HG03432 (cell line): ENCODE data around the gene HNF4A.

Source experiments
- ATAC-seq: cut with Tn5 transposase; IDR thresholded peaks from one replicate; pipeline ENCODE4 v1.9.1; 2021; ENCODE audit warnings: mild to moderate bottlenecking, moderate library complexity; ENCODE audit not compliant: unreplicated experiment

Gene HNF4A

DNA sequence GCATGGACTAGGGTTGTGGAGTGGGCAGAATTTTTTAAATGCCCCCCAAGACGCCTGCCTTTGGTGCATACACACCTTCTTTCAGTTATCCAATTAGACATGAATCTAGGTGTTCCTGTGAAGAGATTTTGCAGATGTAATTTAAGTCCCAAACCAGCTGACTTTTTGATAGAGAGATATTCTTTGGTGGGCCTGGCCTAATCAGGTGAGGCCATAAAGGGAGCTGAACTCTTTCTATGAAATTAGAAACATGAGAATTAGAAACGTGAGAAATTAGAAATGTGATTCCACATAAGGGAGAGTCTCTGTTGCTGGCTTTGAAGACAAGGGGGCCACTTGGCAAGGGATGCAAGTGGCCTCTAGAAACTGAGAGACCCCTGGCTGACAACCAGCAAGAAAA is 83.8 kb downstream of the HNF4A start:
- ATAC-seq = no peak

DNA sequence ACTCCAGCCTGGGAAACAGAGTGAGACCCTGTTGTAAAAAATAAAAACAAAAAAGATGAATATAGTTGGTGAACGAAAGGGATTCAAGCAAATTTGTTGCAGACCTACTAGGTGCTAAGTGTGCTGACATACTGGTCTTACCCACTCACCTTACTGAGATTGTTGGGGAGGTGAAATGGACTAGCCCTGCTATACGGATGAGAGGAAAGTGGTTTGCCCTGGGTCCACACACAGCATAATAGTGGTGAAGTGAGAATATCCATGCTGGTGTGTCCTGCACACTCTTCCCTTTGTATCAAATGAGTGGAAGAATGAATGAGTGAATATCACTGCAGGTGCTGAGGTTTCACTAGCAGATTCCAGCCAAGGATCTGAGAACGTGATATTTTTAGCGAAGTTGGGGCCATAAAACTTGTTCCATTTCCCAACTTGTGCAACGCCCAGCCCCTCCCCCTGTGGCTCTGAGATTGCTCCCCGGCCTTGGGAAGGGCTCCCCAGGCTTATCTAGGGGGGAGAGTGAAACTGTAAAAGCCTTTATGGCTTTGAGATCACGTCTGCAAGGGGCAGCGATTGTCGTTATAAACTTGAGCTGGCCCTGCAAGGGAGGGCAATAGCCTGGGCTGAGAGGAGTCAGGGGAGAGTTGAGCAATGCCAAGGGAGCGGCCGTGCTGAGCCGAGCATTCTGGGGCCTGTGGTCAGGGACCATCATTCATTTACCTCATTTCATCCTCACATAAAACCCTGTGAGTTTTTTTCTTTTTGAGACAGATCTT is 87.0 kb downstream of the HNF4A start:
- ATAC-seq = no peak

DNA sequence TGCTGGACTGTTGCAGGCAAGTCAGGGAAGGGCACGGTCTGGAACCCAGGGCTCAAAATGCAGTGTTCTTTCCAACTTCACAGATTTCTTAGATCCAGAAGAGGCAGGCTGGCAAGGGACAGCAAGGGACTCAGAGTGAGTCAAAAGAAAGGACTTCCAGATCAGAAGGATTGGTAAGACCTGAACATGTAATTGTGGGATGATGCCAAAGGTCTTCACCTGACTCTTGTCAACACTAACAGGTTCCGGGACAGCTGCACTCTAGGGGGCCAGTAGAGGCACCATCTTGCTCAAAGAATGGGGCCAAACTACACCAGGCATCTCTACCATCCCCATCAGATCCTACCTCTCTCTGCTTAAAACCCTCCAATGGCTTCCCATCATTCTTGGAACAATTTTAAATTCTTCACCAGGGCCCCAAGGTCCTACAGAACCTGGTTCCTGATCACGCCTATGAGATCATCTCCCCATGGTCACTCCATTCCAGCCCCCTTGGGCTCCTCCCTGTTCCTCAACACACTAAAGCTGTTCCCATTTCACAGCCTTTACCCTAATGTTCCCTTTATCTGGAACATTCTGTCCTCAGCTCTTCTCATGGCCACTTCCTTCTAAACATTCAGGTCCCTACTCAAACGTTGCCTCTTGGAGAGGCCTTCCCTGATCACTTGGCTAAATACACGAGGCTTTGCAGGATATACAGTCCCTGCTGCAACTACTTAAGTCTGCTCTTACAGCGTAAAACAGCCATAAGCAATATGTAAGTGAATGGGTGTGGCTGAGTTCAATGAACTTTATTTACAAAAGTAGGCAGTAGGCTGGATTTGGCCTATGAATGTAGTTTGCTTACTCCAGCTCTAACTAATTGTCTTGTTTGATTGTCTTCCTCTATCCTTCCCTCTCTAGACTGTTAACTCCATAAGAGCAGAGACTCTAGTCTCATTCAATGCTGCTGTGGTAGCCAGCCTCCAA is 90.5 kb downstream of the HNF4A start:
- no peak for ATAC-seq

- ATAC-seq = no peak
These were observed 92.4 kb downstream of the HNF4A start for GRCh38 chr20:44447827-44448419.

DNA sequence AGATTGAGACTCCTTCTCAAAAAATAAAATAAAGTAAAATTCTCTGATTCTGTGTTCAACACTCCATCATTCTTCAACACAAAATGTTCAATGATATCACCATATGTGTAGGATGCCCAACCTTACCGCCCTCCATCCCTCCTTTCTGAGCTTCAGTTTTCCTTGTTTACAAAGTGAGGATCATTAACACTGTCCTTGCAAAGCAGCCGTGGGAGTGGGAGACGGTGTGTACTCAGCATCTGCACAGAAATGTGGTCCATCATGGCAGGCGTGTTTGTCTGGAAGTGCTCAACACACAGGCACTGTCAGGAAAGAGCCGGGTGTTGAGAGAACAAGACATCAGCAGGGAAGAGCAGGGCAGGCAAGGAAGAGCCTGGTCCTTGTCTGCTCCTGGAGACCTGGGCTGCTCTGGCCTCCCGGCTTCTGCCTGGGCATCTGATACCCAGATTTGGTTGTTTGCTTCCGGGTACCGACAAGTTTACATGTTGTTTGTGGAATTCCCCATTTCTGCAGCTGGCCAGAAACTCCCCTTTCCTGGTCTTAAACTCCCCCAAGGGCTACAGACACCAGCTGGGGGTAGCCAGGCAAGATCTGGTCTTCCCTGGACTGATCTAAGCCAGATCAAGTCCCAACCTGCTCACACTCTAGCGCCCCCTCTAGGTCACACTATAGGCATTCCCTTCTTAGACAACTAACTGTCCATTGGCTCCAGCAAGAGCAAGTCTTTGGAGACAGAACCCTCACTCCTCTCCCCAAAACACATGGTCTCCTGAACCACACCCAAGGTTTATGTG is 93.5 kb downstream of the HNF4A start:
- ATAC-seq = no peak

DNA sequence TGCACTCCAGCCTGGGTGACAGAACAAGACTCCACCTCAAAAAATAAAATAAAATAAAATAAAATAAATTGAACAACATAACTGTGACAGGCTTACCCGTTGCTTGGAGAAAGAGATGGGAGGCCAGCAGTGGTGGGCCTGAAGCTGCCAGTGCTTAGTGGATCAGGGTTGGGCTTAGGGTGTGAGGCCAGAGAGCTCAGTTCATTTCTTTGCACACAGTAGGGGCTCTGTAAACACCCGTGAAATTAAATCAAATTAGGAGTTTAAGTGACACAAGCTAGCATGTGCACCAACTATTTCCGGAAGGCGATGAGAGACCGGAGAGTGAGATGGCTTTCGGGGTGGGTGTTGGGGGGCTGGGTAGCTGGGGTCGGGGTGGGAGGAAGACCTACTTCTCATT is 94.4 kb downstream of the HNF4A start:
- ATAC-seq = no peak

- ATAC-seq = no peak
These were observed 94.9 kb downstream of the HNF4A start for GRCh38 chr20:44450281-44450889.

DNA sequence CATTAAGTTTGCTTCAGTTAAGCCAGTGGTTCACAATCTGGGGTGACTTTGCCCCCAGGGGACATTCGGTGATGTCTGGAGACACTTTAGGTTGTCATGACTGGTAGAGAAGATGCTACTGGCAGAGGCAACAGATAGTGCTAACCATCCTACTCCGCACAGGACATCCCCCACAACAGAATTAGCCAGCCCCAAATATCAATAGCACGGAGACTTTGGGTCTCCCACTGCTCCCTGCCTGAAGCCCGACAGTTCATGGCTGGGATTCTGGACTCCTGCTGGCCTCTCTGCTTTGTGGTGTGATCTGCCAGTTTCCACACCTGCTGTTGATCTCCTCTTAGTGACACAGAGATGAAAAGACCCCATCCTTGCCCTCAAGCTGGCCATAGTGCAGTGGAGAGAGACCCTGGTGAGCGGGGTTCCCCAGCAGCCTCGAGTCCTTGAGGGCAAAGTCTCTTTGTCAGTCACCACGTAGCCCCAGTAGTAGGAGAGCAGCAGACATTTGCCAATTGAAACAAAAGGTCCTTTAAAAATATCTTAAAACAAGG is 95.5 kb downstream of the HNF4A start:
- no peak for ATAC-seq

DNA sequence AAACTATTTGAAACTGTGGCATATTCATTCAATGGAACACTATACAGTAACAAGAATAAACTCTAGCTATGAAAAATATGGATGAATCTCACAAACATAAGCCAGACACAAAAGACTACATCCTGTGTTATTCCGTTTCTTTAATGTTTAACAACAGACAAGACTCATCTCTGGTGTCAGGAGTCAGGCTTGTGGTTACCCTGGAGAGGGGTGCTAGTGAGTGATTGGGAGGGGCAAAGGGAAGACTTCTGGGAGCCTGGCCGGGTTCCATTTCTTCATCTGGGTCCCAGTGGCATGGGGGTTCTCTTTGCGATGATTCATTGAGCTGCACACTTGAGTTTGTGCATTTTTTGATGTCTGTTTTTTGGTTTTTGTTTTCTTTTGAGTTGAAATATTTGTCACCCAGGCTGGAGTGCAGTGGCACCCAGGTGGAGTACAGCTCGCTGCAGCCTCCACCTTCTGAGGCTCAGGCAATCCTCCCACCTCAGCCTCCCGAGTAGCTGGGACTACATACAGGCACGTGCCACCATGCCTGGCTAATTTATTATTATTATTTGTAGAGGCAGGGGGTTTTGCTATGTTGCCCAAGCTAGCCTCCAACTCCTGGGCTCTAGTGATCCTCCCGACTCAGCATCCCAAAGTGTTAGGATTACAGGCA is 98.9 kb downstream of the HNF4A start:
- ATAC-seq = no peak

DNA sequence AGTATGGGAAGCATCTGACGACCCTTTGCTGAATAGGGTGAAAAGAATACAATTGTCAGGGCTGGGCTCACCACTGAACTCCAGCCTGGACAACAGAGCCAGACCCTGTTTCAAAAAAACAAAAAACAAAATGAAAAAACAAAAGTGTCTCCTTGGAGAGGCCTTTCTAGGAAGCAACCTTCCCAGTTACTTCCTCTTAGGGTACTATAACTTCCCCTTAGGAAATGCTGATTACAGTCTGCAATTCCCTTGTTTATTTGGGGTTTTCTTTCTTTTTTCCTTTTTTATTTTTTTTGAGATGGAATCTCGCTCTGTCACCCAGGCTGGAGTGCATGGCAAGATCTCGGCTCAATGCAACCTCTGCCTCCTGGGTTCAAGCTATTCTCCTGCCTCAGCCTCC is 99.6 kb downstream of the HNF4A start:
- ATAC-seq = no peak

GRCh38 chr20:44456611-44457010 is 101.1 kb downstream of the HNF4A start:
- ATAC-seq = no peak

DNA sequence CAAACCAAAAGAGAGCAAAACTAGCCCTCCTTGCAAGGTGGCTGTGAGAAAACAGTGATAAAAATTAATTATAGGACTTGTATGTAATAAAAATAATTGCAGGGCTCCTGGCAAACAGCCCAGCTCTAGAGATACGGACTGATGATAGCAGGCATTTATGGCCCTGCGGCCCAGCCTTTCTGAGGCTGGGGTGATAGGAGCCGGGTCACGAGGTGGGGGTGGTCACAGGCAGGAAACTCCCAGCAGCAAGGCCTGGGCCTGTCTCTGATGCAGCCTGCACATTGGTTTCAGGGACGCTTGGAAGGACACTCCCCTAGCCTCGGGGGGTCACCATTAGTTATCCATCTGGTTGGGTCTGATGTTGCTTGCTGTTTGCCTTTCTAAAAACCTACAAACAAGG is 101.5 kb downstream of the HNF4A start:
- no peak for ATAC-seq

DNA sequence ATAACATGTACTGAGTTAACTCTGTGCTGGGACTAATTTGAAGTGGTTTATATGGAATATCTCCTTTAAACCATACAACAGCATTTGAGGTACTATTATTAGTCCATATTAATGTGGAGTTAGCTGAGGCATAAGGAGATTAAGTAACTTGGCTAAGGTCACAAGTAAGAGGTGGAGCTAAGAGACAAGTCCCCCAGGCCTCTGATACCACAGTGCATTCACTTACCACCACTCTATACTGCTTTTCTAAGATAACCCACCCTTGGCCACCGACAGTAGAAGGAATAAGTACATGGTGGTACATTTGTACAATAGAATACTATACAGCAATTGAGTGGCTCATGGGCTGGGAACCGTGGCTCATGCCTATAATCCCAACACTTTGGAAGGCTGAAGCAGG is 103.8 kb downstream of the HNF4A start:
- no peak for ATAC-seq

DNA sequence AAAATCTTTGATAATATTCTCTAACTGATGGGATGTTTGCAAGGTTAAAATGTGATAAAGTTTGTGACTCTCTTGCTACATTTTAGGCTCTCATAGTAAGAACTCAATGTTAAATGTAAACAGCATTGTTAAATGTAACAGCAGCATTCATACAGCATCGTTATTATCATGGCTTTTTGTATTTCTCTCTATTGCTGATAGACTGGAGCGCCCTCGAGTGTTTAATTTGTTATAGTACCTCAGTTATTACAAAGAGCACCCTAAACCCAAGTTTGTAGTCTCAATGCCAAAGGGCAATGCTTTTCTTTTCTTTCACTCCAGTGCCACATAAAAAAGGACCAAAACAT is 105.3 kb downstream of the HNF4A start:
- ATAC-seq = no peak

- no peak for ATAC-seq
These were observed 105.8 kb downstream of the HNF4A start for GRCh38 chr20:44461142-44461802.

GRCh38 chr20:44461803-44462174 is 106.3 kb downstream of the HNF4A start:
- ATAC-seq = no peak

DNA sequence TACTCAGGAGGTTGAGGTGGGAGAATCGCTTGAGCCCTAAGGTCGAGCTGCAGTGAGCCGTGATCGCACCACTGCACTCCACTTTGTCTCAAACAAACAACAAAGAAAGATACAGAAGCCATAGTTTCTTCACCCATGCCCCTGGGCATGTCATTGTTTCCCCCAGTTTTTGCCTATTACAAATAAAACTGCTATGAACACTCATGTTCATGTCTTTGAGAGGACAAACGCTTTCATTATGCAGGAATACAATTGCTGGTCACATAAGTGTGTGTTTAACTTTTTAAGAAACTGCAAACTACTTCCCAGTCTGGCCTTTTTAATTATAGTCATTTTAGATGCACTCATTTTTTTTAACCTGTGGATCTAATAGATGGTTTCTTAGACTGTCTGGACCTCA is 108.0 kb downstream of the HNF4A start:
- ATAC-seq = no peak

GRCh38 chr20:44464514-44464913 is 109.0 kb downstream of the HNF4A start:
- ATAC-seq = no peak

- ATAC-seq = no peak
These were observed 109.6 kb downstream of the HNF4A start for GRCh38 chr20:44465001-44465560.
